Esophagus muscularis mucosa (tissue), 4 donors: Measurements from ENCODE around the gene ZNF780B. TPM values are rescaled to one million over a fixed set of nuclear protein-coding genes. Genes with fewer than 3 reads are reported as not detected.

Source experiments
- DNase-seq: peaks from one replicate; pipeline ENCODE4 v3.0.0-alpha.2; 2017; ENCODE audit errors: extremely low spot score
- H3K27ac ChIP-seq, 4 donors: fragments of 200-600 bp; sonication (generic); replicated peaks in 1 of 4; 1 replicate in 3 of 4; 2 replicates in 1 of 4; pipeline ENCODE4 v1.5.1; 2016 to 2019; ENCODE audit warnings: mild to moderate bottlenecking in 1 of 4
- H3K27me3 ChIP-seq, 4 donors: fragments of 200-600 bp; sonication (generic); one replicate each; pipeline versions ENCODE4 v1.5.1 to v1.6.0; 2016 to 2019
- H3K36me3 ChIP-seq, 4 donors: fragments of 200-600 bp; sonication (generic); one replicate each; pipeline ENCODE4 v1.5.1; 2016 to 2019
- H3K4me1 ChIP-seq, 4 donors: fragments of 200-600 bp; sonication (generic); one replicate each; pipeline ENCODE4 v1.5.1; 2016 to 2019
- H3K4me3 ChIP-seq, 4 donors: fragments of 200-600 bp; sonication (generic); 1 replicate in 2 of 4; 2 replicates in 2 of 4; pipeline ENCODE4 v1.5.1; 2016 to 2019; ENCODE audit warnings: mild to moderate bottlenecking in 4 of 4, moderate library complexity in 1 of 4
- H3K9me3 ChIP-seq, 4 donors: fragments of 200-600 bp; sonication (generic); 1 replicate in 3 of 4; 2 replicates in 1 of 4; pipeline ENCODE4 v1.5.1; 2016 to 2019
- CTCF ChIP-seq, 3 experiments: fragments of 200-600 bp in 2 of 3; fragments of 450-650 bp in 1 of 3; sonication (generic) in 2 of 3; IDR thresholded peaks; one replicate each; pipeline ENCODE4 v1.5.1; 2017 to 2019; ENCODE audit warnings: antibody characterized with exemption in 3 of 3, mild to moderate bottlenecking in 2 of 3, moderate library complexity in 1 of 3
- EP300 ChIP-seq: sonication (generic); formaldehyde crosslinking; IDR thresholded peaks from one replicate; pipeline ENCODE4 v1.6.1; 2017; ENCODE audit warnings: antibody characterized with exemption
- POLR2A ChIP-seq: fragments of 450-650 bp; IDR thresholded peaks from one replicate; pipeline ENCODE4 v1.6.1; 2017; ENCODE audit warnings: antibody characterized with exemption, moderate library complexity, mild to moderate bottlenecking, low read depth
- POLR2AphosphoS5 ChIP-seq, 2 donors: sonication (generic); formaldehyde crosslinking; IDR thresholded peaks; one replicate each; pipeline ENCODE4 v1.6.1; 2017; ENCODE audit warnings: antibody characterized with exemption in 2 of 2
- whole genome bisulfite sequencing: methylation state at CpG from one replicate; pipeline ENCODE4 v1.1.5; 2018; 5-methylcytosine and 5-hydroxymethylcytosine counted together
- intact Hi-C: fragments of 100-400 bp; cut with DNase I; formaldehyde crosslinking; loops from one replicate; pipeline ENCODE4 v1.15.1; 2023
- total RNA-seq, 4 donors: library from RNA; depleted of rRNA; stranded (reverse); fragments of >200 nt; gene quantifications; one replicate each; pipeline versions ENCODE4 v1.1.0 to v1.2.1, GENCODE V29; 2016

The ZNF780B gene
- total RNA-seq, 4 donors from 2014 or later: 8.6 to 23.3 (median 18.0) TPM

DNA sequence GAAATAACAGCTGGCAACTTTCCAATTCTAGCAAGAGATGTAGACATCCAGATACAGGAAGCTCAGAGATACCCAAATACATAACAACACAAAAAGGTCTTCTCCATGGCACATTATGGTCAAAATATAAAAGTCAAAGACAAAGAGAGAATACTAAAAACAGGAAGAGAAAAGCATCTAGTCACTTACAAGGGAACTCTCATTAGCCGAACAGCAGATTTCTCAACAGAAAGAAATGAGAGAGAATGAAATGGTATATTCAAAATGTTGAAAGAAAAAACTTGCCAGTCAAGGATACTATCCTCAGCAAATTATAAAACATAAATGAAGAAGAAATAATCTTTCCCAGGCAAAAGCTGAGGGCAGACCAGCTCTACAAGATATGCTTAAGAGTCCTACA, 22.3 kb upstream of the ZNF780B start:
- DNase-seq: no peak
- Histone ChIP-seq H3K4me3 (no peak overlapping the region), H3K9me3 (peaks cover 0 to 20% (median 7%) of the 10 kb centered on the region in 4 donors), H3K27ac (no peak overlapping the region), H3K36me3 (peaks cover 70 to 100% (median 85%) of the 10 kb centered on the region in 4 donors), H3K4me1 (no peaks in the 10 kb centered on the region), H3K27me3 (no peaks in the 10 kb centered on the region)
- intact Hi-C loops: no loop called here
- TF ChIP-seq POLR2AphosphoS5 (IDR thresholded peaks at IDR 0.05): no peak
- no peak for TF ChIP-seq CTCF (IDR thresholded peaks at IDR 0.05)
- no peak for TF ChIP-seq EP300
- no peak for TF ChIP-seq POLR2A
- 91% methylated on average over 1 of the region's 1 CpG for WGBS

DNA sequence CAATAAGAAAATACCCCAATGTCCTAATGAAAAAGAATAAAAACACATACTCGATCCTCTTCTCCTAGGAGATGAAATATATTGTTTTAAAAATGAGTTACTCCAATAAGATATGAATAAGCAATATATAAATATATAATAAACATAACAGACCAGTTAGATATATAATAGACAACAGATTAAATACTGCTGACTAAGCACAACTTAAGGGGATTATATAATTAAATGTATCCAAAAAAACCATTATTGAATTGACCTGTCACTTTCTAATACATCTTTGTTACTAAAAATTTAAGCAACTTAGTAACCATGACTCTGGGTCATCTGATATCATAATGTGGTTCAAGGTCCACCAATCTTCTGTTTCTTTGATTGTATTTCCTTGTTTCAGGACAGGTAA, 14.0 kb upstream of the ZNF780B start:
- Histone ChIP-seq H3K27ac (no peak overlapping the region), H3K4me1 (no peaks in the 10 kb centered on the region), H3K9me3 (peaks cover 0 to 13% (median 5%) of the 10 kb centered on the region in 4 donors), H3K27me3 (no peaks in the 10 kb centered on the region), H3K36me3 (peaks cover 13 to 21% (median 17%) of the 10 kb centered on the region in 4 donors), H3K4me3 (no peak overlapping the region)
- WGBS: 95% methylated on average over 1 of the region's 1 CpG
- intact Hi-C loops: no loop called here
- no peak for DNase-seq
- TF ChIP-seq POLR2AphosphoS5 (IDR thresholded peaks at IDR 0.05): no peak
- no peak for TF ChIP-seq EP300
- no peak for TF ChIP-seq CTCF (IDR thresholded peaks at IDR 0.05)
- TF ChIP-seq POLR2A: no peak

DNA sequence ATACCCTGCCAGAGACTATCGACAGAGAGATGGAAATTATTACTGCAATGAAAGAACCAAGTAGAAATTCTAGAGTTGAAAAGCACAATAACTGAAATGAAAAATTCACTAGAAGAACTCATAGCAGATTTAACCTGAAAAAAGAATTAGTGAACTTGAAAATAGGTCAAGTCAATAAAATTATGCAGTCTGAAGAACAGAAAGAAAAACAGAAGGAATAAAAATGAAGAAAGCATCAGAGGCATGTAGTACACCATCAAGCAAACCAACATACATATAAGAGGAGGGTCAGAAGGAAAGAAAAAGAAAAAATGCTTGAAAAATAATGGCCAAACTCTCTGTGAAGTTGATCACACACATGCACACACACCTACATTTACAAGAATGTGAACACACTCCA, 3.6 kb upstream of the ZNF780B start:
- H3K4me1 ChIP-seq: peaks cover 10 to 15% (median 13%) of the 10 kb centered on the region in 4 donors
- 95% methylated on average over 1 of the region's 1 CpG for WGBS
- no peak overlapping the region for H3K4me3 ChIP-seq
- DNase-seq: no peak
- no peak for TF ChIP-seq POLR2A
- TF ChIP-seq EP300: no peak
- no peak for TF ChIP-seq POLR2AphosphoS5 (IDR thresholded peaks at IDR 0.05)
- TF ChIP-seq CTCF (IDR thresholded peaks at IDR 0.05): no peak
- no peaks in the 10 kb centered on the region for H3K36me3 ChIP-seq
- H3K27ac ChIP-seq: no peak overlapping the region
- H3K27me3 ChIP-seq: no peaks in the 10 kb centered on the region
- peaks cover 0 to 15% (median 10%) of the 10 kb centered on the region in 4 donors for H3K9me3 ChIP-seq
- intact Hi-C loops: no loop called here

- WGBS: 79% methylated on average over 1 of the region's 1 CpG
- intact Hi-C loops: no loop called here
Observed at GRCh38 chr19:40057166-40057565, 1.1 kb upstream of the ZNF780B start.

More at GRCh38 chr19:40057166-40057565, 1.1 kb upstream of the ZNF780B start:
- peaks cover 0 to 12% (median 8%) of the 10 kb centered on the region in 4 donors for H3K9me3 ChIP-seq
- TF ChIP-seq EP300 (no peak), POLR2A (no peak), CTCF (IDR thresholded peaks at IDR 0.05) (no peak), POLR2AphosphoS5 (IDR thresholded peaks at IDR 0.05) (no peak)
- H3K27ac ChIP-seq: no peak overlapping the region
- no peaks in the 10 kb centered on the region for H3K36me3 ChIP-seq
- peaks cover 13 to 23% (median 20%) of the 10 kb centered on the region in 4 donors for H3K4me1 ChIP-seq
- H3K27me3 ChIP-seq: no peaks in the 10 kb centered on the region
- no peak overlapping the region for H3K4me3 ChIP-seq
- no peak for DNase-seq
